PC-3 (cell line): Measurements from ENCODE around the gene CDC25A.

Experiments
- CTCF ChIP-seq: fragments of 300-600 bp; sonication (generic); conservative IDR thresholded peaks from 2 replicates; pipeline ENCODE4 v1.5.1; 2017; ENCODE audit warnings: antibody characterized with exemption, low read depth, mild to moderate bottlenecking, low read length
- EZH2phosphoT487 ChIP-seq: fragments of 300-600 bp; sonication (generic); IDR thresholded peaks from 2 replicates; pipeline ENCODE4 v1.6.1; 2018; ENCODE audit warnings: mild to moderate bottlenecking, antibody characterized with exemption, low read length, borderline replicate concordance

GRCh38 chr3:48178072-48178471 lies 10.1 kb downstream of the CDC25A start:
- no peak for TF ChIP-seq EZH2phosphoT487
- no peak for TF ChIP-seq CTCF
